Fibroblast of pulmonary artery (primary cell): ENCODE results near the gene ZBTB43.

Experiments used
- DNase-seq: peaks from one replicate; pipeline ENCODE4 v3.0.0-alpha.2; 2010; ENCODE audit warnings: low read depth
- H3K4me3 ChIP-seq: replicated peaks from 2 replicates; pipeline ENCODE4 v1.5.1; 2011; ENCODE audit warnings: low read depth, mild to moderate bottlenecking, control low read depth, low read length, moderate library complexity
- CTCF ChIP-seq: IDR thresholded peaks from 2 replicates; pipeline ENCODE4 v1.5.1; 2011; ENCODE audit warnings: mild to moderate bottlenecking, control low read depth, low read length, inconsistent platforms; ENCODE audit errors: missing control alignments

The ZBTB43 gene

GRCh38 chr9:126885131-126885641 lies 80.3 kb downstream of the ZBTB43 start:
- TF ChIP-seq CTCF: no peak
- DNase-seq: no peak
- no peak overlapping the region for H3K4me3 ChIP-seq

GRCh38 chr9:126886034-126886822 lies 81.4 kb downstream of the ZBTB43 start:
- DNase-seq: no peak
- no peak overlapping the region for H3K4me3 ChIP-seq
- TF ChIP-seq CTCF: no peak

- DNase-seq: no peak
- TF ChIP-seq CTCF: no peak
- no peak overlapping the region for H3K4me3 ChIP-seq
Measured at GRCh38 chr9:126886897-126887296, 82.1 kb downstream of the ZBTB43 start.
